Keratinocyte (primary cell): ENCODE results near the gene TAF11.

Experiments used
- EZH2 ChIP-seq: IDR thresholded peaks from one replicate; pipeline ENCODE4 v1.6.1; 2012; ENCODE audit warnings: inconsistent platforms, mild to moderate bottlenecking, low read length, moderate library complexity
- TF ChIP-seq, protein P1 (sequence below), 3 experiments: IDR thresholded peaks in 1 of 3; conservative IDR thresholded peaks in 1 of 3; optimal IDR thresholded peaks in 1 of 3; 2 replicates in 2 of 3; 3 replicates in 1 of 3; pipeline versions ENCODE3 to v1.5.1; 2011; ENCODE audit warnings: low read length in 3 of 3, mild to moderate bottlenecking in 3 of 3, moderate library complexity in 2 of 3, control low read depth in 1 of 3, inconsistent platforms in 1 of 3; ENCODE audit not compliant: insufficient read depth in 2 of 3; ENCODE audit errors: extremely low read depth in 1 of 3

- TF ChIP-seq, protein P1, sequence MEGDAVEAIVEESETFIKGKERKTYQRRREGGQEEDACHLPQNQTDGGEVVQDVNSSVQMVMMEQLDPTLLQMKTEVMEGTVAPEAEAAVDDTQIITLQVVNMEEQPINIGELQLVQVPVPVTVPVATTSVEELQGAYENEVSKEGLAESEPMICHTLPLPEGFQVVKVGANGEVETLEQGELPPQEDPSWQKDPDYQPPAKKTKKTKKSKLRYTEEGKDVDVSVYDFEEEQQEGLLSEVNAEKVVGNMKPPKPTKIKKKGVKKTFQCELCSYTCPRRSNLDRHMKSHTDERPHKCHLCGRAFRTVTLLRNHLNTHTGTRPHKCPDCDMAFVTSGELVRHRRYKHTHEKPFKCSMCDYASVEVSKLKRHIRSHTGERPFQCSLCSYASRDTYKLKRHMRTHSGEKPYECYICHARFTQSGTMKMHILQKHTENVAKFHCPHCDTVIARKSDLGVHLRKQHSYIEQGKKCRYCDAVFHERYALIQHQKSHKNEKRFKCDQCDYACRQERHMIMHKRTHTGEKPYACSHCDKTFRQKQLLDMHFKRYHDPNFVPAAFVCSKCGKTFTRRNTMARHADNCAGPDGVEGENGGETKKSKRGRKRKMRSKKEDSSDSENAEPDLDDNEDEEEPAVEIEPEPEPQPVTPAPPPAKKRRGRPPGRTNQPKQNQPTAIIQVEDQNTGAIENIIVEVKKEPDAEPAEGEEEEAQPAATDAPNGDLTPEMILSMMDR (optimal IDR thresholded peaks at IDR 0.05 in 1 of 3, IDR thresholded peaks at IDR 0.05 in 1 of 3, conservative IDR thresholded peaks at IDR 0.05 in 1 of 3; ENCODE audit: extremely low read depth in 1 of 3, insufficient read depth in 2 of 3, low read length in 3 of 3) = no peak
- TF ChIP-seq EZH2 = no peak
Observed at GRCh38 chr6:34859951-34860350, 27.9 kb downstream of the TAF11 start.
